ENCODE measurements around the gene FGF2.
A peak's percentile ranks its signal among the peaks of the same experiment; 100 is the strongest.
"Not testable (repeated sequence)": the region's sequence is repeated elsewhere in the genome, so short reads cannot be mapped to it uniquely, and the experiment has no call there.

Gene FGF2

GRCh38 chr4:122898370-122899150, 71.9 kb downstream of the FGF2 start:
- no peak for DNase-seq

- no peak for DNase-seq
Observed at GRCh38 chr4:122899682-122900081, 73.1 kb downstream of the FGF2 start.

DNA sequence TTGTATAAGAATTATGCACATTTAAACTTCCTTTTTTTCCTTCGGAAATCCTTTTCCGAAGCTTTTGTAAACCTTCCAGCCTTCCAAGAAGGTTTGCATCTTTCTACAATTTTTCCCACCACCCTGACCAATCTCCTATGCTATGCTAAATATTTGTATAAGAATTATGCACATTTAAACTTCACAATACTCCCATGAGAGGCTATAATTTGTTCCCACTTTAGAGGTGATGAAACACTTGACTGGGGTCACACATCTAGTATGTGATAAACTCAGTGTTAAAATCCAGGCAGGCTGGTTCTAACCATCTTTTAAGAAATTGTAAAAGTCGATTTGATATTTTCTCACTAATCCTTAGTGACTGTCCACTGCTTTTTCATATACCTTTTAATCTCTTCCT, 73.7 kb downstream of the FGF2 start:
- no peak for DNase-seq

- DNase-seq: no peak
Observed at GRCh38 chr4:122901247-122902010, 74.8 kb downstream of the FGF2 start.

DNA sequence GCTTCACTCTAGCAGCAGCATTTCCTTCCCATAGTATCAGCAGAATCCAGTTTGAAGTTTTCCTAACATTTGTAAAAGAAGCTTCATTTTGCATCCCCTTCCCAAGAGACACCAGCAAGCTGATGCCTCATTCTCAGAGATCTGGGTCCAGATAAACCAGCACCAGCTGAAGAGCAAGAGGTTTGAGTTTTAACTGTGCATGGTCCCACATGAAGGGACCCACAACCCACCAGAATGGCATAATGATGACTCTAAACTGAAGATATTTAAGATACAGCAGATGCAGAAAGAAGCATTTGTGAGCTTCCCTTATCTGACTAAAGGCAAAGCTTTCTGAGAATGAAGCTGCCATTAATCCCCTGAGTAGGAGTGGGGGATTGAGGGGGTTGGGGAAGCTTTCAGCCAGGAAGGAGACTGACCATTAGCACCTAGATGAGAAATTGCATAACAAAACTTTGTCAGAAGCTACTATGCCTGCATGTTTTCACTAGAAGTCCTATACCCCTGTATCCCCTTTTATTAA, 77.2 kb downstream of the FGF2 start:
- DNase-seq: no peak

- no peak for DNase-seq
Observed at GRCh38 chr4:122906859-122907305, 80.3 kb downstream of the FGF2 start.

- no peak for DNase-seq
Observed at GRCh38 chr4:122908223-122908622, 81.6 kb downstream of the FGF2 start.

- no peak for DNase-seq
Observed at GRCh38 chr4:122909683-122910082, 83.1 kb downstream of the FGF2 start.

DNA sequence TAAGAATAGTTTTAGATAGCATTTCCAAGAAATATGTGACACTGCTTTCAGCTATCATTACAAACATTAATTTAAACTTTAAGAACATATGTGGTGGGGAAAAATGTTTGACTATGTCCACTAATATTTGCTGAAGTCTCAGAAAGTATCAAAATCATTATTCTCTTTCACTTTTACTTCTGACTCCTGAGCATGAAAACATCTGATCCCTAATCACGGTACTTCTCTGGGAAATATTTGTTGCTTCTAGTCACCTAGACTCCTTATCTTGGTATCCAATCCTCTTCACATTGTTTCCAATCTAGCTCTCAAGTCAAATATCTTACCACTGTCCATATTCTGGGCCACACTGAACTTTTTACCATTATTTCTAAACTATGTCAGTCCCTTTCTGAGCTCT, 85.0 kb downstream of the FGF2 start:
- no peak for DNase-seq

- no peak for DNase-seq
Observed at GRCh38 chr4:122912810-122913575, 86.4 kb downstream of the FGF2 start.

- peak in 1 of 2 experiments; percentile 11 for DNase-seq
Observed at GRCh38 chr4:122914292-122914904, 87.8 kb downstream of the FGF2 start.

GRCh38 chr4:122914938-122915337, 88.3 kb downstream of the FGF2 start:
- no peak for DNase-seq

DNA sequence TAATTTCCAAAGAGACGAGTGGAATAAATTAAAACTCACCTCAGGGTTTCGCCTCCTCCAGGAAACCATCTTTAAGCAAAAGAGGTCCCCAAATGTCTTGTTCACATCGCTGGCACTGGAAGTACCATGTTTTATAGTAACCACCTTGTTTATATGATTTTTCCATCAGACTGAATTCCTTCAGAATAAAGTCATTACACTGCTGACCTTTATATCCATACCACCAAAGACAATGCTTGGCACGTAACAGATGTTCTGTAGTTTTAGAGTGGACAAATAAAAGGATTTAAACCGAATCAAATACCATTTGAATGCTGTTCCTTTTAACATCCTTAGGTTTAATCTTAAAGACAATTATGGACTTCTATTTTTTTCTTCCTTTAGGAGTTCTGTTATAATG, 91.1 kb downstream of the FGF2 start:
- no peak for DNase-seq

GRCh38 chr4:122920473-122920872, 93.8 kb downstream of the FGF2 start:
- DNase-seq: no peak

GRCh38 chr4:122921300-122921699, 94.7 kb downstream of the FGF2 start:
- no peak for DNase-seq

DNA sequence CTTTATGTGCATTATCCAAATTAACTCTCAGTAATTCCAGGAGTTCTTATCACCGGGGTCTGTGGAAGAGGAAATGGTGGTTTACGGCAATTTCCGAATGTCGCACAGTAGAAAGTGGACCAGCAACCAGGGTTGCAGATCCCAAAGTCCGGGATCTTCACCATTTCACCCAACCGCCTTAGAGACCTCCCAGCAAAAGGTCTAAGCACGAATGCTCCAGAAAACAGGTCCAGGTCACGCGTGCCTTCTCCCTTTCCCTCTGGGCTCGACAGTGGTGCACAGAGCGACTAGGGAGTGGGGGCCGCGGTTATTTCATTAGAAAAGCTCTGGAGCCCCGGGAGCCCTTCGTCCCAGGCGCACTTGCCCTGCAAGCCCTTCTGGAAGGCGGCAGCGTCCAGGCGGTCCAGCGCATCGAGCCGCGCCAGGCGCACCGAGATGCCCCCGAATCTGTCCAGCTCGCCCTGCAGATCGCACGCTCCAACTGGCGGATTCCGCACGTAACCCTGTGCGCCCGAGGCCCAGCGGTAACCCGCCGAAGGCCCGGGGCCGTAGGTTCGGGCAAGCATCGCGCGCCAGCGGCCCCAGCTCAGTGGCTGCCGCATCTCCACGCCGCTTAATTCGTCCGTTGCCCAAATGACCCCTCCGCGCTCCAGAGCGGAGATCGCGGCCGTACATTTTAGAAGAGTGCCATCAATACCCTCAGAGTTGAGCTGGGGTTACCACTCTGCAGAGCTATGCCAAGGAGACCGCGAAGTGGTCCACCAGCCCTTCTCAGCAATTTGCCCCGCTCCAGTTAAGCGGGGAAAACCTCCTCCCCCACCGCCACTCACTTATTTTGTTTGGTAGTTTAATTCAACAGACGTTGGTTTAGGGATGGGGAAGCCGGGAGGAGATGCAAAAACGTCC, 95.6 kb downstream of the FGF2 start, which contains the start of gene NUDT6:
Gene NUDT6, minus strand, starts transcription at position 627 of the 906 bp plus-strand sequence. Its CDS starts 25 bp downstream, at position 602.
- peak; percentile 41 to 54 for DNase-seq

- DNase-seq: peak; percentile 89 to 91
Observed at GRCh38 chr4:122922877-122923511, 96.4 kb downstream of the FGF2 start.

DNA sequence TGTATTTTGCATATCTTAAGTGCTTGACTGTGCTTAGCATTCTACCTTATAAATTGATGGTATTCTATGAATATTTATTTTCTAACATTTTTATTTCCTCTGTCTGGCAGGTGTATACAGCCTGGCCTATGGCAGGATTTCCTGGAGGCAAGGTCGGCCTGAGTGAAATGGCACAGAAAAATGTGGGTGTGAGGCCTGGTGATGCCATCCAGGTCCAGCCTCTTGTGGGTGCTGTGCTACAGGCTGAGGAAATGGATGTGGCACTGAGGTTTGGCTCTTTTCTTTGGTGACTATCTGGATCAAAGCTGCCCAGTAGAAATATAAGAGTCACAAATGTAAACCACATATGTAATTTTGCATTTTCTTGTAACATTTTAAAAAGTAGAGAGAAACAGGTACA, 102.3 kb downstream of the FGF2 start:
- DNase-seq: no peak

DNA sequence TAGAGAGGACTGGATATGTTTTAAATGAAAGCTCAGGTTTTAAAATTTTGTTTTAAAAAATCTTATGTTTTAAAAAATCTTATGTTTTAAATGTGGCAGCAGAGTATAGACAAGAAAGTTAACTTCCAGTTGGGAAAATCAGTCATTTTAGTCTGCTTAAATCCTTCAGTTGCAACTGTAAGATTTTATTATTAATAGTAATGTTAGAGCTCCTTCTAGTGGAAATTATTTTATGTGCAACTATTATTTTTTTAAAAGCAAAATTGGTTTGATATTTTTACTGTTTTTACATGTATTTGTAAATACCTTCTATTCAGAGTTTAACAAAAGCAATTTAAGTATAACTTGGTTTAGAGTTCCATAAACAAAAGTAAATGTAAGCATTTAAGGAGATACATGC, 104.2 kb downstream of the FGF2 start:
- DNase-seq: no peak

DNA sequence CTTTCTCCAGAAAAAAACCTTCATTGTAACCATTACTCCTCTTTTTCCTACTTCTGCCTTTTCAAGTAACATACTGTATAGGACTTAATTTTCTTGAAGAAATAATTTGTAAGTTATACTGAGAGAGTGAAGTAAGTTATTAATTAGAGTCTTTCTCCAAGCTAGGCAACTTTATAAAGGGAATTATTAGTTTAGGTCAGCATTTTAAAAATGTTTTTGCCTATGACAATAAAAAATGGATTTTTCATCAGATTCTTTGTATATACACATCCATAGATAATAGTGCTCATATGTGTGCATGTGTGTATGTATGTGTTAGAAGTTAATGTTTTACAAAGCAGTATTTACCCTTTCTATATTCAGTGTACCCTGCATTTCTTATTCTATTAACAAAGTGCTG, 106.1 kb downstream of the FGF2 start:
- no peak for DNase-seq

DNA sequence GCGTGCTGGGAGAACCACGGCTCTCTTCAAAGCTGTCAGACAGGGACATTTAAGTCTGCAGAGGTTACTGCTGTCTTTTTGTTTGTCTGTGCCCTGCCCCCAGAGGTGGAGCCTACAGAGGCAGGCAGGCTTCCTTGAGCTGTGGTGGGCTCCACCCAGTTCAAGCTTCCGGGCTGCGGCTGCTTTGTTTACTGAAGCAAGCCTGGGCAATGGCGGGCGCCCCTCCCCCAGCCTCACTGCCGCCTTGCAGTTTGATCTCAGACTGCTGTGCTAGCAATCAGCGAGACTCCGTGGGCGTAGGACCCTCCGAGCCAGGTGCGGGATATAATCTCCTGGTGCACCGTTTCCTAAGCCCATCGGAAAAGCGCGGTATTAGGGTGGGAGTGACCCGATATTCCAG, 118.5 kb downstream of the FGF2 start:
- DNase-seq: not testable (repeated sequence)
